Measurements from ENCODE around the gene OSBPL2. TPM values are rescaled to one million over a fixed set of nuclear protein-coding genes. Genes with fewer than 3 reads are reported as not detected.

OSBPL2 gene
- total and polyA plus RNA-seq, 2 donors (not counting 3 experiments of a cell fraction or from before 2014, with no cell fraction given), result 13.1 to 33.0 TPM

- H3K79me2 ChIP-seq (ENCODE audit: control insufficient read depth, insufficient read depth, low read length), result no peaks in the 10 kb centered on the region
- no peaks in the 10 kb centered on the region for H3K4me1 ChIP-seq (ENCODE audit: control insufficient read depth, extremely low read depth, insufficient read depth, low read length)
- ChIA-PET CTCF (no interaction called here), POLR2A (no interaction called here)
- H3K4me3 ChIP-seq (replicated peaks in 1 of 3; ENCODE audit: insufficient read depth in 1 of 3, low read depth in 1 of 3, low read length in 3 of 3), result no peak overlapping the region
- no peaks in the 10 kb centered on the region for H3K36me3 ChIP-seq (ENCODE audit: control insufficient read depth in 2 of 2, extremely low read depth in 1 of 2, insufficient read depth in 2 of 2, low read length in 2 of 2)
- BruUV-seq (replicated peaks), result no TSS peak
- H3K27ac ChIP-seq (ENCODE audit: insufficient read depth, low read depth, low read length), result no peak overlapping the region
- FAIRE-seq, result no peak
- H2AFZ ChIP-seq (ENCODE audit: low read depth, low read length), result no peak overlapping the region
- no peaks in the 10 kb centered on the region for H4K20me1 ChIP-seq (replicated peaks; ENCODE audit: control insufficient read depth, extremely low read depth, insufficient read depth, low read length)
- no peaks in the 10 kb centered on the region for H3K9me1 ChIP-seq (replicated peaks; ENCODE audit: control insufficient read depth, extremely low read depth, insufficient read depth, low read length)
- H3K9ac ChIP-seq (replicated peaks; ENCODE audit: extremely low read depth, insufficient read depth, low read length), result no peak overlapping the region
- intact Hi-C loops (cut with micrococcal nuclease) (no loop called here), dilution Hi-C loops (cut with MboI; ENCODE audit: extremely low pct_ligation_motif_present, low sequenced_read_pairs) (no loop called here)
- H3K4me2 ChIP-seq (ENCODE audit: insufficient read depth, low read length), result no peak overlapping the region
- no peaks in the 10 kb centered on the region for H3K27me3 ChIP-seq (ENCODE audit: control insufficient read depth in 2 of 2, insufficient read depth in 2 of 2, low read length in 2 of 2)
- TF ChIP-seq POLR2A (IDR thresholded peaks at IDR 0.05; ENCODE audit: low read depth, low read length) (no peak), GATA2 (IDR thresholded peaks at IDR 0.05; ENCODE audit: insufficient read depth, insufficient read length, low read depth, low read length) (no peak), EZH2 (IDR thresholded peaks at IDR 0.05; ENCODE audit: borderline replicate concordance, low read depth, low read length, severe bottlenecking) (no peak), POLR2AphosphoS5 (IDR thresholded peaks at IDR 0.05; ENCODE audit: insufficient read depth, low read depth, low read length) (no peak), MAX (IDR thresholded peaks at IDR 0.05; ENCODE audit: insufficient read depth, insufficient read length) (no peak), CTCF (IDR thresholded peaks at IDR 0.05; ENCODE audit: extremely low read depth in 1 of 2, insufficient read depth in 1 of 2, low read depth in 1 of 2, low read length in 2 of 2) (no peak), FOS (IDR thresholded peaks at IDR 0.05; ENCODE audit: borderline replicate concordance, insufficient read depth, low read length) (no peak), MYC (IDR thresholded peaks at IDR 0.05; ENCODE audit: low read depth, low read length) (no peak), JUN (IDR thresholded peaks at IDR 0.05; ENCODE audit: borderline replicate concordance, insufficient read depth, insufficient read length, low read depth) (no peak)
- DNase-seq (ENCODE audit: low read depth, low spot score), result no peak
- no peaks in the 10 kb centered on the region for H3K9me3 ChIP-seq (replicated peaks; ENCODE audit: control insufficient read depth, insufficient read depth, low read length)
Observed at GRCh38 chr20:62232194-62232593, 6.1 kb upstream of the OSBPL2 start.

Data from endothelial cell of umbilical vein (primary cell).